HEK293 (cell line): Measurements from ENCODE around the gene PARD3.

ENCODE experiments used
- CTCF ChIA-PET: fragments of 350-600 bp; formaldehyde crosslinking; extraction: SDS; loops from one replicate; lab custom pipeline; 2021; ENCODE audit warnings: antibody characterized with exemption; lab: Yijun Ruan, JAX
- POLR2A ChIA-PET: fragments of 300-600 bp; formaldehyde crosslinking; extraction: SDS; loops from one replicate; lab custom pipeline; 2020; ENCODE audit warnings: antibody characterized with exemption, inconsistent platforms; lab: Yijun Ruan, JAX
- H3K27ac ChIP-seq: fragments of 200-500 bp; sonication (Bioruptor generic); 2 replicates; pipeline ENCODE4 v1.5.1; 2014; ENCODE audit warnings: low read depth, low read length, control low read depth, inconsistent platforms; ENCODE audit errors: extremely low read depth
- H3K36me3 ChIP-seq, 2 experiments: fragments of 200-500 bp in 1 of 2; sonication (Bioruptor generic) in 1 of 2; 1 replicate in 1 of 2; 2 replicates in 1 of 2; pipeline ENCODE4 v1.5.1; 2014 to 2017; ENCODE audit warnings: inconsistent platforms in 2 of 2, low read length in 2 of 2; ENCODE audit not compliant: control insufficient read depth in 2 of 2, insufficient read depth in 1 of 2
- H3K4me1 ChIP-seq: fragments of 200-500 bp; sonication (Bioruptor generic); 2 replicates; pipeline ENCODE4 v1.5.1; 2014; ENCODE audit warnings: mild to moderate bottlenecking, low read length, inconsistent platforms; ENCODE audit not compliant: control insufficient read depth, insufficient read depth
- H3K4me3 ChIP-seq: 2 replicates; pipeline ENCODE4 v1.5.1; 2011; ENCODE audit warnings: low read depth, mild to moderate bottlenecking, control low read depth, low read length, moderate library complexity
- H3K9me3 ChIP-seq: fragments of 200-500 bp; sonication (Bioruptor generic); 2 replicates; pipeline ENCODE4 v1.5.1; 2014; ENCODE audit warnings: low read depth, low read length, inconsistent platforms; ENCODE audit not compliant: control insufficient read depth, insufficient read depth
- HIC1 ChIP-seq: fragments of 450-650 bp; formaldehyde crosslinking; IDR thresholded peaks from 2 replicates; pipeline ENCODE4 v1.5.1; 2016; ENCODE audit warnings: missing biosample characterization, missing genetic modification characterization
- IKZF3 ChIP-seq: fragments of 450-650 bp; IDR thresholded peaks from 2 replicates; pipeline ENCODE4 v1.5.0; 2018; ENCODE audit warnings: missing biosample characterization, mild to moderate bottlenecking, missing genetic modification characterization, moderate library complexity
- INSM2 ChIP-seq: fragments of 450-650 bp; formaldehyde crosslinking; IDR thresholded peaks from 2 replicates; pipeline ENCODE4 v1.5.1; 2016; ENCODE audit warnings: missing biosample characterization, missing genetic modification characterization
- KLF1 ChIP-seq: fragments of 450-650 bp; formaldehyde crosslinking; IDR thresholded peaks from 2 replicates; pipeline ENCODE4 v1.5.1; 2016; ENCODE audit warnings: missing biosample characterization, missing genetic modification characterization
- KLF17 ChIP-seq: fragments of 450-650 bp; formaldehyde crosslinking; IDR thresholded peaks from 2 replicates; pipeline ENCODE4 v1.5.1; 2016; ENCODE audit warnings: missing biosample characterization, missing genetic modification characterization
- PRDM10 ChIP-seq: fragments of 450-650 bp; formaldehyde crosslinking; IDR thresholded peaks from 2 replicates; pipeline ENCODE4 v1.5.1; 2016; ENCODE audit warnings: missing biosample characterization, missing genetic modification characterization
- TRIM28 ChIP-seq: IDR thresholded peaks from 2 replicates; pipeline ENCODE4 v1.6.1; 2011; ENCODE audit warnings: low read length, control low read depth, borderline replicate concordance
- WT1 ChIP-seq: fragments of 450-650 bp; formaldehyde crosslinking; IDR thresholded peaks from 2 replicates; pipeline ENCODE4 v1.5.1; 2016; ENCODE audit warnings: missing biosample characterization, missing genetic modification characterization
- ZBTB17 ChIP-seq: fragments of 450-650 bp; formaldehyde crosslinking; IDR thresholded peaks from 2 replicates; pipeline ENCODE4 v1.5.1; 2016; ENCODE audit warnings: missing biosample characterization, missing genetic modification characterization
- ZNF18 ChIP-seq: fragments of 450-650 bp; formaldehyde crosslinking; IDR thresholded peaks from 2 replicates; pipeline ENCODE4 v1.5.1; 2016; ENCODE audit warnings: missing biosample characterization, missing genetic modification characterization
- ZNF184 ChIP-seq: fragments of 450-650 bp; IDR thresholded peaks from 2 replicates; pipeline ENCODE4 v1.5.1; 2018; ENCODE audit warnings: missing biosample characterization, mild to moderate bottlenecking, missing genetic modification characterization
- ZNF280C ChIP-seq: fragments of 450-650 bp; formaldehyde crosslinking; IDR thresholded peaks from 2 replicates; pipeline ENCODE4 v1.5.1; 2016; ENCODE audit warnings: missing biosample characterization, missing genetic modification characterization
- ZNF398 ChIP-seq: fragments of 450-650 bp; formaldehyde crosslinking; IDR thresholded peaks from 2 replicates; pipeline ENCODE4 v1.5.1; 2017; ENCODE audit warnings: missing biosample characterization, missing genetic modification characterization
- ZNF561 ChIP-seq: fragments of 450-650 bp; IDR thresholded peaks from 2 replicates; pipeline ENCODE4 v1.5.1; 2018; ENCODE audit warnings: missing biosample characterization, missing genetic modification characterization, borderline replicate concordance
- ZNF747 ChIP-seq: fragments of 450-650 bp; formaldehyde crosslinking; IDR thresholded peaks from 2 replicates; pipeline ENCODE4 v1.5.1; 2016; ENCODE audit warnings: missing biosample characterization, missing genetic modification characterization
- ZNF777 ChIP-seq: fragments of 450-650 bp; formaldehyde crosslinking; IDR thresholded peaks from 2 replicates; pipeline ENCODE4 v1.5.1; 2017; ENCODE audit warnings: missing biosample characterization, missing genetic modification characterization, borderline replicate concordance
- ZSCAN16 ChIP-seq: fragments of 450-650 bp; formaldehyde crosslinking; IDR thresholded peaks from 2 replicates; pipeline ENCODE4 v1.5.1; 2016; ENCODE audit warnings: missing biosample characterization, missing genetic modification characterization
- ZSCAN18 ChIP-seq: fragments of 450-650 bp; formaldehyde crosslinking; IDR thresholded peaks from 2 replicates; pipeline ENCODE4 v1.5.1; 2016; ENCODE audit warnings: missing biosample characterization, missing genetic modification characterization

The PARD3 gene

GRCh38 chr10:34862892-34863291 lies 47.8 kb upstream of the PARD3 start (continued):
- TF ChIP-seq ZSCAN16 (tag by site-specific recombination), result 0 out of 2 replicates have a peak, but pooled peaks have one; percentile 53
- TF ChIP-seq ZNF184 (tag by site-specific recombination), result no peak
- TF ChIP-seq, all 188 proteins: peak for 8

GRCh38 chr10:34861293-34862021 lies 46.4 kb upstream of the PARD3 start:
- Histone ChIP-seq H3K9me3 (no peaks in the 10 kb centered on the region), H3K4me1 (peaks cover 28% of the 10 kb centered on the region), H3K36me3 (no peaks in the 10 kb centered on the region), H3K27ac (peak overlapping the region; percentile 43), H3K4me3 (no peak overlapping the region)
- ChIA-PET POLR2A (no interaction called here), CTCF (no interaction called here)
- TF ChIP-seq ZSCAN18 (tag by site-specific recombination) (no peak), IKZF3 (tag by site-specific recombination) (peak; percentile 84), ZNF398 (no peak), KLF17 (peak; percentile 63; the same call in 1 of the 2 replicates), ZNF18 (tag by site-specific recombination) (peak; percentile 58; the same call in 1 of the 2 replicates), KLF1 (tag by site-specific recombination) (peak; percentile 75), ZBTB17 (tag by site-specific recombination) (peak; percentile 69), PRDM10 (tag by site-specific recombination) (peak; percentile 91), HIC1 (tag by site-specific recombination) (no peak), ZNF747 (no peak), TRIM28 (no peak), ZNF561 (tag by site-specific recombination) (peak; percentile 70; the same call in 1 of the 2 replicates), ZSCAN16 (tag by site-specific recombination) (peak; percentile 34; the same call in 1 of the 2 replicates), ZNF280C (tag by site-specific recombination) (no peak), INSM2 (tag by site-specific recombination) (peak; percentile 53), WT1 (tag by site-specific recombination) (peak; percentile 63), ZNF777 (no peak)
